ENCODE data around the gene PTGES. TPM values are rescaled to one million over a fixed set of nuclear protein-coding genes. Genes with fewer than 3 reads are reported as not detected.
"Not testable (repeated sequence)": the region's sequence is repeated elsewhere in the genome, so short reads cannot be mapped to it uniquely, and the experiment has no call there.

Gene PTGES
- total RNA-seq, 1 donor from 2014 or later = 0.09 TPM

GRCh38 chr9:129773262-129774048 is 20.6 kb upstream of the PTGES start:
- intact Hi-C loops (cut with micrococcal nuclease) = no loop called here

GRCh38 chr9:129770741-129771140 is 17.9 kb upstream of the PTGES start:
- intact Hi-C loops (cut with micrococcal nuclease) = no loop called here

- intact Hi-C loops (cut with micrococcal nuclease) = no loop called here
Measured at GRCh38 chr9:129769669-129770068, 16.8 kb upstream of the PTGES start.

GRCh38 chr9:129768486-129768885 is 15.6 kb upstream of the PTGES start:
- intact Hi-C loops (cut with micrococcal nuclease) = no loop called here

DNA sequence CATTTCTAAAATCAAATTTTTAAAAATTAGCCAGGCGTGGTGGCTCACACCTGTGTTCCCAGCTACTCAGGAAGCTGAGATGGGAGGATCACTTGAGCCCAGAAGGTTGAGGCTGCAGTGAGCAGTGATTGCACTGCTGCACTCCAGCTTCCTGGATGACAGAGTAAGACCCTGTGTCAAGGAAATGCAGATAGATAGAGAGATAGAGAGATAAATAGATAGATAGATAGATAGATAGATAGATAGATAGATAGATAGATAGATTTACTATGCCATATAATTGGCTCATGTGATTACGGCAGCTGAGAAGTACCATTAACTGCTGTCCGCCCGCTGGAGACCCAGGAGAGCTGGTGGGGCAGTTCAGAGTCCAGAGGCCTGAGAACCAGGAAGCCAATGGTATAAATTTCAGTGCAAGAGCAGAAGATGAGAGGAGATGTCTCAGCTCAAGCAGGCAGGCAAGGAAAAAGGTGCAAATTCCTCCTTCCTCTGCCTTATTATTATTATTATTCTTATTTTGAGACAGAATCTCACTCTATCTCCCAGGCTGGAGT is 13.0 kb upstream of the PTGES start:
- intact Hi-C loops (cut with micrococcal nuclease) = no loop called here

- intact Hi-C loops (cut with micrococcal nuclease) = no loop called here
Measured at GRCh38 chr9:129762985-129763926, 10.4 kb upstream of the PTGES start.

DNA sequence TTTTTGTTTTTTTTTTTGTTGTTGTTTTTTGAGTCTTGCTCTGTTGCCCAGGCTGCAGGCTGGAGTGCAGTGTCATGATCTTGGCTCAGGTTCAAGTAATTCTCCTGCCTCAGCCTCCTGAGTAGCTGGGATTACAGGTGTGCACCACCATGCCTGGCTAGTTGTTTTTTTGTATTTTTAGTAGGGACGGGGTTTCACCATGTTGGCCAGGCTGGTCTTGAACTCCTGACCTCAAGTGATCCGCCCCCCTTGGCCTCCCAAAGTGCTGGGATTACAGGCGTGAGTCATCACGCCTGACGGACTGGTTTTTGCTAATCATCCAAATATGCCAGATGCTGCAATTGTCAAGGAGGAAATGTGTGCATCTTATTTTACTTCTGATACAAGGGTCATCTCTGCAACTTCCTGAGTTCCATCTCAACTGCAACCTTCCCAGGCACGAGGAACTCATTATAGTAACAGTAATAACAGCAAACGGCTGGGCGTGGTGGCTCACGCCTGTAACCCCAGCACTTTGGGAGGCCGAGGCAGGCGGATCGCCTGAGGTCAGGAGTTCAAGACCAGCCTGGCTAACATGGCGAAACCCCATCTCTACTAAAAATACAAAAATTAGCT is 9.6 kb upstream of the PTGES start:
- intact Hi-C loops (cut with micrococcal nuclease) = not testable (repeated sequence)

DNA sequence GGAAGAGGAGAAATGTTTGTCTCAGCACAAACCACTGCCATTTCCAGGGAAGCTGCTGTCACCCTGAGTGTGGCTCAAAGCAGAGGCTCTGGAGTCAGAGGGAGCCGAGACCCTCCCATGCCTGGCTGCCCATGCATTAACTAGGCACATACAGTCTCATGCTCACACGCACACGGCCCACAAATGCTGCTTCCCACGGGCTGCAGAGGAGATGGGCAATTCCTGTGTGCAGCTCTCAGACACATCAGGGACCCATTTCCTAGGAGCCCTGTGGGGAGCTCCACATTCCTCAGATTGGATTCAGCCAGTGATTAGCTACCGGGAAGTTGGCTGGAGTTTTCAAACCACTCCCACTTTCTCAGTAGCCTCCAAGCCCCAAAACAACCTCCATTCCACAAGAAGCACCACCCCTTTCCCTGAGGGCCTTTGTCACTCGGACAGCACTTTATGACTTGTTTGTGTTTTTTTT is 9.1 kb upstream of the PTGES start:
- intact Hi-C loops (cut with micrococcal nuclease) = no loop called here

GRCh38 chr9:129761293-129761900 is 8.6 kb upstream of the PTGES start:
- intact Hi-C loops (cut with micrococcal nuclease) = no loop called here

DNA sequence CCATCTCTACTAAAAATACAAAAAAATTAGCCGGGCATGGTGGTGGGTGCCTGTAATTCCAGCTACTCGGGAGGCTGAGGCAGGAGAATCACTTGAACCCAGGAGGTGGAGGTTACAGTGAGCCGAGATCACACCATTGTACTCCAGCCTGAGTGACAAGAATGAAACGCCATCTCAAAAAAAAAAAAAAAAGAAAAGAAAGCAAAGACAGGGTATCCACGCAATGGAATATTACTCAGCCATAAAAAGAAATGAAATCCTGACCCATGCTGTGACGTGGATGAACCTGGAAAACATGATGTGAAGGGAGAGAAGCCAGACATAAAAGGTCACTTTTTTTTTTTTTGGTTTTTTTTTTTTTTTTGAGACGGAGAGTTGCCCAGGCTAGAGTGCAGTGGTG is 7.9 kb upstream of the PTGES start:
- intact Hi-C loops (cut with micrococcal nuclease) = not testable (repeated sequence)

DNA sequence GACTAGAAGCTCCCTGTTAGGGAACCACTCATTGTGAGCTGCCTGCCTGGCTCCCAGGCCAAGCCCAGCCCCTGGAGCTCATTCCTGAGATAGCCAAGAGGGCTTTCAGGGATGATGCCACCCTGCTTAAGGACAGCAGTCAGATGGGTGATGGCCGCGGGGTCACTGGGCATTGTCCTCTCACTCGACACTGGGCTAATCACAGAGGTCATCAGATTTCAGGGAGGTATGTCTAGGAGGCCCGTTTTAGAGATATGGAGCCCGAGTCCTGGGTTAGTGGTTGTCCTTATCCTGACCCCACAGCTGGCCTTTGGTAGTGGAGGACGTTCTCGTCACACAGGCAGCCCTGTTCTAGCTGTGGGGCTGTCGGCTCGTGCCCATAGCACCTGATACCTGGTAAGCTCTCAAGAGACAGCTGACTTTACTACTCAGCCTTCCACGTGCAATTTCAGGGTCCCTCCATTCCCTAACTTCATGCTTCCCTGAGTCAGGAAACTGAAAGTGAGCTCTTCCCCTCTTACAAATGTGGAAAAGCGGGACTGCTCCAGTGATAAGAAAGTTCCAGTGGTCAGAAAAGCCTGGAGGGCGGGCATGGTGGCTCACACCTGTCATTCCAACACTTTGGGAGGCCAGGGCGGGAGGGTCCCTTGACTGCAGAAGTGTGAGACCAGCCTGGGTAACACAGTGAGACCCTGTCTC is 7.1 kb upstream of the PTGES start:
- intact Hi-C loops (cut with micrococcal nuclease) = no loop called here

- intact Hi-C loops (cut with micrococcal nuclease) = no loop called here
Measured at GRCh38 chr9:129759319-129759718, 6.5 kb upstream of the PTGES start.

DNA sequence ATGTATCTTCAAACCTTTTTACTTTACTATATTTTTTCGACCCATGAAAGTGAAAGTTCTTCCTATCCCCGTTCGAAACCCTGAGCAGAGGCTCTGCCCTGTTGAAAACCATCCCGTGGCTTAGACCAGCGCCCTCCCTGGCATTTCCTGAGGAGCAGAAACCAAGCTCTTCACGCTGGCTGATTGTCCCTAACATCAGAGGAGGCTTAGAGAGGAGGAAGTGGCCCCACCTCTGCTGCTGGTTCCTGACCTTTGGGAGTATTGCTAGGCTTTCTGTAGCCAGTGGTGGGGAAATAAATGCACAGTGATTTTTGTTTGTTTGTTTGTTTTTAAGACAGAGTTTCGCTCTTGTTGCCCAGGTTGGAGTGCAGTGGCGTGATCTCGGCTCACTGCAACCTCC is 4.2 kb upstream of the PTGES start:
- intact Hi-C loops (cut with micrococcal nuclease) = no loop called here

GRCh38 chr9:129756191-129756590 is 3.3 kb upstream of the PTGES start:
- intact Hi-C loops (cut with micrococcal nuclease) = no loop called here

DNA sequence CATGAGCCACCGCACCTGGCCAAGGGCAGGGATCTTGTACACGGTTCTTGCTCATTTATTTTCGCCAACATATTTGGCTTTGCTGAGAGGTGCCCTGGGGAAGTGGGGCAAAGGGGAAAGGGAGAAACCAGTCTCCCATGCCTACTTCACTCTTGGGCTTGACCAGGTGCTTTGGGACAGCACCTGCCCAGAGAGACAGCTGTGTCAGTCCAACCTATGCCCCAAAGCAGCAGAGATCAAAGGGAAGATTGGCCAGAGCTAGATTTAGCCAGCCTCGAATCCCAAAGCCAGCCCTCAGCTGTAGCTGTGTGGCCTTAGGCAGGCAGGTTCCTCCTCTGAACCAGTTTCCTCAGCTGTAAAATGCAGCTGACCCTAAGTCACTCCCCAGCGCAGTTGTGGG is 2.3 kb upstream of the PTGES start:
- intact Hi-C loops (cut with micrococcal nuclease) = no loop called here

- intact Hi-C loops (cut with micrococcal nuclease) = no loop called here
Measured at GRCh38 chr9:129751841-129752801, 721 bp downstream of the PTGES start.

- intact Hi-C loops (cut with micrococcal nuclease) = no loop called here
Measured at GRCh38 chr9:129750013-129750638, 2.7 kb downstream of the PTGES start.

- intact Hi-C loops (cut with micrococcal nuclease) = no loop called here
Measured at GRCh38 chr9:129749575-129749974, 3.3 kb downstream of the PTGES start.

GRCh38 chr9:129749052-129749451 is 3.8 kb downstream of the PTGES start:
- intact Hi-C loops (cut with micrococcal nuclease) = not testable (repeated sequence)
